Measurements from ENCODE around the gene NCF4.

NCF4 gene

GRCh38 chr22:36838119-36839030, 22.4 kb upstream of the NCF4 start:
- peak in 1 of 2 experiments; percentile 14 for DNase-seq

- no peak for DNase-seq
Observed at GRCh38 chr22:36839356-36840073, 21.3 kb upstream of the NCF4 start.

GRCh38 chr22:36840106-36840505, 20.7 kb upstream of the NCF4 start:
- no peak for DNase-seq

GRCh38 chr22:36846271-36846670, 14.5 kb upstream of the NCF4 start:
- DNase-seq = no peak

GRCh38 chr22:36846949-36847348, 13.9 kb upstream of the NCF4 start:
- no peak for DNase-seq

- no peak for DNase-seq
Observed at GRCh38 chr22:36850056-36850455, 10.8 kb upstream of the NCF4 start.

GRCh38 chr22:36850682-36851081, 10.1 kb upstream of the NCF4 start:
- no peak for DNase-seq

- DNase-seq = no peak
Observed at GRCh38 chr22:36852056-36852973, 8.5 kb upstream of the NCF4 start.

GRCh38 chr22:36853407-36854099, 7.3 kb upstream of the NCF4 start:
- peak; percentile 19 to 30 for DNase-seq

GRCh38 chr22:36855478-36855877, 5.3 kb upstream of the NCF4 start:
- no peak for DNase-seq

- DNase-seq = peak; percentile 62 to 64
Observed at GRCh38 chr22:36856121-36856791, 4.5 kb upstream of the NCF4 start.

GRCh38 chr22:36856792-36857135, 4.0 kb upstream of the NCF4 start:
- no peak for DNase-seq

- DNase-seq = no peak
Observed at GRCh38 chr22:36858156-36858555, 2.6 kb upstream of the NCF4 start.

GRCh38 chr22:36858966-36859365, 1.8 kb upstream of the NCF4 start:
- DNase-seq = no peak

- no peak for DNase-seq
Observed at GRCh38 chr22:36860017-36860416, 789 bp upstream of the NCF4 start.

GRCh38 chr22:36860438-36860820, 377 bp upstream of the NCF4 start:
- no peak for DNase-seq

GRCh38 chr22:36862251-36863242, 1.7 kb downstream of the NCF4 start:
- DNase-seq = no peak

GRCh38 chr22:36863281-36863680, 2.5 kb downstream of the NCF4 start:
- DNase-seq = no peak

- DNase-seq = no peak
Observed at GRCh38 chr22:36863979-36864378, 3.2 kb downstream of the NCF4 start.

GRCh38 chr22:36864454-36865215, 3.8 kb downstream of the NCF4 start:
- DNase-seq = no peak
